GM12873 (cell line): ENCODE data around the gene FSD1.

Source experiments
- CTCF ChIP-seq: IDR thresholded peaks from 2 replicates; pipeline ENCODE4 v1.5.1; 2012; ENCODE audit warnings: low read depth, mild to moderate bottlenecking, moderate library complexity, low read length, control low read depth; ENCODE audit not compliant: insufficient read depth; ENCODE audit errors: missing control alignments

The FSD1 gene

GRCh38 chr19:4291184-4291732 lies 13.1 kb upstream of the FSD1 start:
- no peak for TF ChIP-seq CTCF

- no peak for TF ChIP-seq CTCF
Observed at GRCh38 chr19:4292515-4292914, 11.9 kb upstream of the FSD1 start.

- no peak for TF ChIP-seq CTCF
Observed at GRCh38 chr19:4294389-4294788, 10.0 kb upstream of the FSD1 start.

GRCh38 chr19:4295972-4296771 lies 8.2 kb upstream of the FSD1 start:
- TF ChIP-seq CTCF: no peak

- no peak for TF ChIP-seq CTCF
Observed at GRCh38 chr19:4297901-4298809, 6.2 kb upstream of the FSD1 start.

GRCh38 chr19:4298810-4299550 lies 5.4 kb upstream of the FSD1 start:
- no peak for TF ChIP-seq CTCF
